NOMO-1 (cell line): ENCODE measurements around the gene SPDEF.
A peak's percentile ranks its signal among the peaks of the same experiment; 100 is the strongest.

Experiments used
- DNase-seq, 2 experiments: peaks; one replicate each; lab custom pipeline; 2025; ENCODE audit not compliant: unreplicated experiment in 2 of 2; lab: John Stamatoyannopoulos, UW

Gene SPDEF

DNA sequence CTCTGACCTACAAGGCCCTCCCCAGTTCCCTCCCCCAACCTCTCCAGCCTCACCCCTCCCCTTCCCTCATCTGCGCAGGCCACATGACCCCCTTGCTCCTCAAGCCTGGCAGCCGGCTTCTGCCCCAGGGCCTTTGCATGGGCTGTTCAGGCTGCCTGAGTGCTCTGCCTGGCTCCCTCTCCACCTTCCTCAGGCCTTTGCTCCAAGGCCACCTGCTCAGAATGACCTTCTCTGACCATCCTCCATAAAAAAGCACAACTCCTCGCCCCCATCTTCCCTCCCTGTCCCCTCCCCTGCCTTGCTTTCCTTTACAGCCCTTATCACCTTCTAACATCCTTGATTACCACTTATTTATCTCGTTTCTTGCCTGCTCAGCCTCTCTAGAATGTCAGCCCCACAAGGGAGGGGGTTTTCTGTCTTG, 38.7 kb downstream of the SPDEF start:
- no peak for DNase-seq

DNA sequence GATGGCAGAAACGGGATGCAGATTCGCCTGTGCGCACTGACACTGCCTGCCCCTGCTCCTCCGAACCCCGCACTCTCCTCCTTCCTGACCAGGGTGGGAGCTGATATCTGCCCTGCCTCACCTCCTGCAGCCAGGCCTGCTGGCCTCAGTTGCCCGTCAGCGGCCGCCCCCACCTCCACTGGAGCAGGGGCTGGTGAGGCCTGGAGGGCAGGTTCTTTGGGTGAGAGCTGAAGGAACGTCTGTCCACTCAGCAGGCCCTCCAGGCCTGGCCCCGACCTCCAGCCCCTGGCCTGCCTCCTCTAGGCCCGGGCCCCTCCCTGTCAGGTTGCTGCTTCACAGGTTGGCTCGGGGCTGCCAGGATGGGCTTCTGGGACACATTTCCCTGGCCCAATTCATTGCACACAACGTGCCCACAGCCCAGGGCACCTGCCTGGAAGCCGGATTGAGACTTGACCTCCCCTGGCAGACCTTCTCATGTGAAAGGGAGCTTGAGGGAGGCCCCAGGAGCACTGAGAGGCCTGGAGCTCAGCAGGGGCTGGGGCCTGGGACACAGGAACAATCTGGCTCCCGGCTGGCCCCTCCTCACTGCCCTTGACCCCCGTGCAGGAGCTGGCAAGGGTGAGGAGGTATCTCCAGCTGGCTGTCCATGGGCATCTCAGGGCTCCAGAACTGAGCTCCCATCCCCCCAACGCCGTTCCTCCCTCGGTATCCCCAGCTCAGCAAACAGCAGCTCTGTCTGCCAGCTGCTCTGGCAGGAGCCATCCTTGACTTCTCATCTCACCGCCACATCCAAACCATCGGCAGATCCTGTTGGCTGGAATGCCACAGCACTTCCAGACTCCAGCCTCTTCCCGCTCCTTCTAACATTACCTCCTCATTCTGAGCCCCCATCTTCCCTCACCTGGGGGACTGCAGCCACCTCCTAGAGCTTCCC, 39.5 kb downstream of the SPDEF start:
- no peak for DNase-seq

DNA sequence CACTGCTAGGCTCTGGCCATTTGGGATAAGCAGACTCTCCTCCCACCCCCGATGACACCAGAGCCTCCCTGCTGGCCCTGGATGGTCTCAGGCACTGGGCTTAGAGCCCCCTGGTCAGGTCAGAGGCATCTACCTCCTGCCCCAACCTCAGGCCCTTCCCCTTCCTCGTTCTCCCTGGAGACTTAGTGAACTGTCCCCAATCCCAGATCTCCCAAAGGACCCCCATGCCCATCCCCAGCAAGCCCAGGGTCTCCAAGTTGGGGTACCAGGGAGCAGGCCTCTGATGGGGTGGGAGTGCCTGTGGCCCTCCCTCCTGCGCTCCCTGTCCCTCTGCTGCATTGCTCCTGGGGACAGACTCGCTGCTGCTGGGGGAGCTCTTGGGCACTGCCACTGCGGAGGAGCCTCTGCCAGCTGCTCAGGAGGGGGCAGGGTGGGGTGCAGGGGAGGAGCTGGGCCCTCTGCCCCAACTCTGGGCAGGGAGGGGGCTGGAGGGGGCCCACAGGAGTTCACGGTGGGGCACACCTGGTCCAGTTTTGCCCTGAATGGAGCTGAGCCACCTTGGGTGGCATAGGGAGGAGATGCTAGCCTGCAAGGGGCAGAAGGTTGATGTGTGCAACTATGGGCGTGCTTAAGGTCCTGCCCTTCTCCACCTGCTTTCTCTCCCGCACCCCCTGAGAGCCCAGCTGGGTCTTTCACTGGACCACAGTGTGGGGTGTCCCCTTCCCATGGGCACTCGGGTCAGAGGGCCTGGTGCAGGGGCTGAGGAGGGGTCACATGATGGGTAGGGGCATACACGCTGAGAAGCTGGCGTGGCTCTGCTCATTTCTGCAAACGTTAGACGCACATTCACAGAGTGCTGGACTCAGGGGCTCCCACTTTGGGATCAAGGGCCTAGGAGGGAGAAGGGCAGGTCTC, 40.4 kb downstream of the SPDEF start:
- no peak for DNase-seq

DNA sequence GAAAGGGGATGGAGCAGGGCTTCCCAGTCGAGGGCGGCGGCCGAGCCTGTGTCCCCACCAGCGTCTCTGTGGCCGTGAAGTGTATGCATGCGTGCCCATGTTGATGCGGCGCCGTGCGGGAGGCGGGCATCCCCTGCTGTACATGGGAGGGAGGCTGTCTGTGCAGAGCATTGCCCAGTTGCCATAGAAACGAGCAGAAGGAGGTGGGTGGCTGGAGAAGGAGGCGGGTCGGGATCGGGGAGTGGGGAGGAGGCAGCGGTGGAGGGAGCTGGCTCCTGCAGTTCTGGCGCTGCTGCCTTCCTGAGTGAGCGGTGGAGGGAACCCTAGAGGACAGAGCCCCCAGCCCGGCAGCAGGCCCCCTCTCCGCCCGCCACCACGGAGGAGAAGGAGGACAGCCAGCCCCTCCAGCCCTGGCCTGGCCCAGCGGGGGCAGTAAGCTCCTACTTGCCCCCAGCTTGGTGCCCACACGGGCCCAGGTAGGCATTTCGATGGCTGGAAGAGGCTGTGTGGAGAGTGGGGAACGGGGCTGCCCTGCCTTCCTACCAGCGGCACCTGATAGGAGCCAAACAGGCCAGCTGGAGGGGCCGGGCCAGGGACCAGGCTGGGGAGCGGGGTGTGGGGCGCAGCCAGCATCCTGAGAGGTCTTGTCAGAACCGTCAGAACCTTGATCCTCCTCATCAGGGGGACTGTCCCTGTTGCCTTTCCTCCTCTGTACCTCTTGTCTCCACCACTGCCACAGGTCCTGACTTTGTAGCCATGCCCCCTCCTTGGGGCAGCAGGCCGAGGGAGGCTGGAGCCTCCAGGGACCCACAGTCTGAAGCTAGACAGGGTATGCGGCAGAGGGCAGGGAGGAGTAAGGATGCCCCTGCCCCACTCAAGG, 41.3 kb downstream of the SPDEF start:
- DNase-seq: no peak

DNA sequence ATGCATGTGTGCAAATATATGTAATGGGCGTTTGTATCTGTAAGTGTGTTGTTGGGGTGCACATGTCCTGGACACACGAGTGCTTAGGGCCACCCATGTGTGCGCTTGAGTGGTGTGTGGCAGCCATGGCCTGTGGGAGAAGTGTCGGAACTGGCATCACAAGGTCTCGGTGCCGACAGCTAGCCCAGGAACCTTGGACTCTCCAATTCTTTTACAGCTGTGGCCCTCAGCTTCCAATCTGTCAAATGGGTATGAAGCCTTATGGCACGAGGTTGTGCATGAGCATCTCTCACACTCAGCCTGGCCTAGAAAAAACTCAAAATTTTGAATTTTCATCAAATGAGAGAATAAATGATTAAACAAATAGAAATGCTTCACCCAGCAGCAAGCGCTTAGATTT, 42.0 kb downstream of the SPDEF start:
- DNase-seq: no peak

DNA sequence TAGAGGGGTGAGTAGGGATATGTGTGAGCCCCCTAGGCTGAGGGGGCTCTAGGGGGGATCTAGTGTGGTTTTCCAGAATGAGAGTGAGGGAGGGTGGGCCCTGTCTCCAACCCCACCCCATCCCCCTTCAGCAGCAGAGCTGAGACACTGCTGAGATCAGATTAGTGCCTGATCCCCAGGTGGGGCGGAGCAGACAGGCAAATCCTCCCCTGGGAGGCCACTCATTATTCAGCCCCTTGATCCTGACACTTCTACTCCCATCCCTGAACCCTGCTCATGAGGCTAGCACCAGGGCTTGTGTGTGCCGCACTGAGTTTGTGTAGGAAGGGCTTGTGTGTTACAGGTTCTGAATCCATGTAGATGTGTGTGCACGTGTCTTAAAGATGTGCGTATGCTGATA, 42.5 kb downstream of the SPDEF start:
- DNase-seq: no peak

DNA sequence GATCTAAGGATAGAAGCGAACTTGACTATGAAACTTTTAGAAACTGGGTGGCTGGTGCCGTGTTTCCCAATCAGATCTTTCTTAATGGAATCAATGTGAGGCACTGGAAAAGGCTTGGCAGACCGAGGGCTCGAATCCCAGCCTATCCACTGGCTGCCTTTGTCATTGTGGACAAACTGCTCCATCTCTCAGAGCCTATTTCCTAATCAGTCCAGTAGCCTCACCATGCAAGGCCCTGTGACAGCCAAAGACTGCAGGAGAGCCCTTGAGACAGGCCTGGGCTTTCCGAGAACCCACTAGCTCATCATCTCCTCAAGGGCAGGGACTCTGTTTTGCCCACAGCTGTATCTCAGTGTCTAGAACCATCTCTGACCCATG, 43.4 kb downstream of the SPDEF start:
- no peak for DNase-seq

DNA sequence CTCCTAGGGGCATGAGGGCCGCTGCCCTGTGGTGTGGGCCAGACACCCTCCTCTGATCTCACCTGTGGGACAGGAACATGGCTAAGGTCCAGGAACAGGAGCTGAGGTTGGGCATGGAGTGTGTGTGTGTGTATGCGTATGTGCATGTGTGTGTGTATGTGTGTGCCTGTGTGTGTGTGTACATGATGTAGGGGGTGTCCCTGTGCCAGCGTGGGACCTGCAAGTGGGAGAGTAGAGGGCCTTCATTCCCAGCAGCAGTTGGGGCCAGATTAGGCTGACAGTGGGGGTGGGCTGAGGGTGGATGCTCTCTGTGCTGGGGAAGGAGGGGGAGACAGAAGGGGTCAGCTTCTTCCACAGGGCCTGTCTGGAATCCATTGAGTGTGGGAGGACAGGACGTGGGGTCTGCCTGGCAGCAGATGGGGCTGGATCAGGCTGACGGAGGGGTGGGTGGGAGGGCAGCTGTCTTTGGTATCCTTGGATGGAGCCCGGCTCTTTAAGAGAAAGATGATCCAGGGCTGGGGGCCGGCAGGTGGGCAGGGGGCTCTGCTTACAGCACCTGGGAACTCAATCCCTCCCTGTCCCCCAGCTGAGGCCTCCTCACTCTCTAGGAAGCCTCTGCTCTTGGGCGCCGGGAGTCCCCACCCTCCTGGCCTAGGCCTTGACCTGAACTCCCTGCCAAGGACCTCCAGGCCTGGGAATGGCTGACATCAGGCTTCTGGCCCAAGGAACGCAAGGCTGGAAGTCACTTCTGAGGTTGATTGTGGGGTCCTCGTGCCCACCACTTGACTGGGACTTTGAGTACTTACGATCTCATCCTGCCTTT, 44.0 kb downstream of the SPDEF start:
- no peak for DNase-seq

DNA sequence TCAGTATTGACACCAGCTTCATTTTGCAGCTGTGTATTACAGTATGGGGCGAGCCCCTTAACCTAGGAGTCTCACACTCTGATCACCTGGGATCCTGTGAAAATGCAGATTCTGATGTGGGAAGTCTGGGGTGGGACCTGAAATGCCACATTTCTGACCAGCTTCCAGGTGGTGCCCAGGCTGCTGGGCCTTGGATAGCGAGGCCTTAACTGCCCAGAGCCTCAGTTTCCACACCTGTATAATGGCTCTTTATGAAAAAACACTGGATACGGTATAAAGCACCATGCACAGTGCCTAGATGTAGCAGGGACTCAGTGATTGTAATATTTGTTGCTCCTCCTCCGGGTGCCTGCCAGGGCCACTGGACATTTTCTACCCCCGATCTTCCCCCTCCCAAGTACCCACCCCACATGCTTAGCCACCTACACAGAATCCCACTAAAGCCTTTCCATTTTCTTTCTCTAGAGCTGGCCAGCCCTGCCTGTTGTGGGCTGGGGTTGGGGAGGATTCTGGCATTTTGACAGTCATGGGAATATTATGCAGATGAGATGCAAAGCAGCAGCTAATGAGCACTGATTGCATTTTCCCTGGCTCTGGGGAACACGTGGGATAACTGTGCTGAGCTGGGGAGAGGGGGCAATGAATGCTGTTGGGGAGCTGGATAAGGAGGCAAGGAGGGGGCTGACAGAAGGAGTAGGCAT, 44.8 kb downstream of the SPDEF start:
- DNase-seq: no peak

DNA sequence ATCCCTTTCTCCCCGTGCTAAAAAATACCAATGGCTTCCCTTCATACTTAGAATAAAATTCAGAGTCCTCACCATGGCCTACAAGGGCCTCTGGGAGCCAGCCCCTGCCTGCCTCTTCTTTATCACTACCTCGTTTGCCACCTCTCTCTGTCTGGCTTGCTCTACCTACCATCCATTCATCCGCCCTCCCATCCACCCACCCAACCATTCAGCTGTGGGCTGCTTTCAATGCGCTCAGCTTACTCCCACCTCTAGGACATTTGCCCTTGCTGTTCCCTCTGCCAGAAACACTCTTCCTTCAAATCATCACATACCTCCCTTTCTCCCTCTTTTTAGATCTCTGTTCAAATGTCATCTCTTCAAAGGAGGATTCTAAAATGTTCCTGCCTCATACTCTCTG, 45.8 kb downstream of the SPDEF start:
- no peak for DNase-seq

DNA sequence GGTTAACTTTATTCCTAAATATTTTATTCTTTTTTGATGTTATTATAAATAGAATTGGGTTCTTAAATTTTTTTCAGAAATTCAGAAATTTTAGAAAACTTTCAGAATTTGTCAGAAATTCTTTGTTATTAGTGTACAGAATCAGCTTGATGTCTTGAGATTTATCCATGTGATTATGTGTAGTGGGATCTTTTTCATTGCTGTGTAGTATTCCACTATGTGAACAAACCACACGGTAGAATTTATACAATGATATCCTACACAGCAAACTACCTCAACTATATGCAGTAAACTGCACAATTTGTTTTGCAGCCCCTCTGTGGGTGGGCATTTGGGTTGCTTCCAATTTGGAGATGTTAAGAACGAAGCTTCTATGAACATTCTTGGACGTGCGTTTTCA, 46.3 kb downstream of the SPDEF start:
- DNase-seq: no peak

DNA sequence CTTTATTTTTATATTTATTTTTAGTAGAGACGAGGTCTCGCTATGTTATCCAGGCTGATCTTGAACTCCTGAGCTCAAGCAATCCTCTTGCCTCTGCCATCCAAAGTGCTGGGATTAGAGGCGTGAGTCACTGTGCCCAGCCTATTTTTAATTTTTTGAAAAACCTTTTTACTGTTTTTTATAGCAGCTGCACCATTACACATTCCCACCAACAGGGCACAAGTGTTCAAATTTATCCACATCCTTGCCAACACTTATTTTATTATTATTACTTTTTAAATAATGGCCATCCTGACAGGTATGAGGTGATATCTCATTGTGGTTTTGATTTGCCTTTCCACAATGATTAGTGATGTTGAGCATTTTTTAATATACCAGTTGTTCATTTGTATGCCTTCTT, 47.7 kb downstream of the SPDEF start:
- no peak for DNase-seq

DNA sequence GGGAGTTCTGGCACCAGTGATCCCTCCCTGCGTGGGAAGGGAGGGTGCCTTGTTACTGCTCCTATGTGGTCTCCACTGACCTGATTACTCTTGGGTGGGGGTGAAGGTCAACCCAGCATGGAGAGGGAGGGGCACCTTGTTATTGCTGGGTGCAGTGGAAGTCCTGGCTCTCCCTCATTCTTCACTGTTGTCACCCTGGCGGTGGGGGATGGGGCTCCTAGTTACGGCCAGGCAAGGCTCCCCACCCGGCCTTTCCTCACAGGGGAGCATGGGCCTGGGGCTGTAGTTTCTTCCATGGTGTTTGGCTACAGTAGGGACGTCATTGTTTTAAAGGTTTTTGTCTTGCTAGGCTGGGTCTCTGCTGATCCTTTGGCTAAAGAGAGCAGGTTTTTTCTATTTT, 49.4 kb downstream of the SPDEF start:
- DNase-seq: no peak

DNA sequence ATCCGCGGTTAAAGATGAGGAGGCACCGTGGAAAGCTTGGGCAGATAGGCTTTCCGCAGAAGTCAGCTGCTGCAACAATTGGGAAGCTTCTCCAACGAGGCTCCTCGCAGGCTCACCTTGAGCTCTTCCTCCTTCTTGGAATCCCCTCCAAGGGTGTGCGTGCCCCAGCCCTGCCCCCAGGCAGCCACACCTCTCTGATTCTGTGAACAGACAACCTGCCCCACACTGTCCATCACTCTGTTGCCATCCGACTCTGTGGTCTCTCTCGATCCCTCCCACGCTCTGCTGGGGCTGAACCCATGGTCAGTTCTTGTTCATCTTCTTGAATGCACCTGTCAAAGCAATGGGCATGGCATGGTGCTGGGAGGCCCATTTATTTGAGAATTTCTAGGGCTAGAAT, 58.7 kb downstream of the SPDEF start:
- DNase-seq: no peak

DNA sequence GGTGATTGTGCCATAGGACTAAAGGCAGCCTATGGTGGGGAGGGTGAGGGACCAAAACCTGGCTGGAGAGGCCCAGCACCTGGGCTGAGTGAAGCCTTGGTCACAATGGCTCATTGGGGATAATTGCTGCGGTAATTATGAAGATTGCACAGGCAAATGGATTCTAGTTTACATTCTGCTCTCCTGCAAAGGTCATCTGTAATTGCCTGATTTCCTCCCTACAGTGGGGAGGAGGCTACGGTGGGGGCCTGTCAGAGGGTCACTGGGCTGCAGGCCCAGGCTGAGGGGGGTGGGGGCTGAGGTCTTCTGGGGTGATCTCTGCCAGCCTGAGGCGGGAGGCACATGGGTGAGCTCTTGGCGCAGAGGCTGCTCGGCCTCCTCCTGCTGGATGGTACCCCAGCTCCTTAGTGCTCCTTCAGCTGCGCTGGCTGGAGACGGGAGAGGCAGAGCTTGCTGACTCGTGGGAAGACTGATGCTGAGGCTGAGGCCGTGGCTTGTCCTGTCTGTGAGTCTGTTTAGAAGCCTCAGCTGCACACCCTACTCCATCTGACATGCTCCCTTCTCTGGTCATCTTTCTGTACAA, 59.9 kb downstream of the SPDEF start:
- DNase-seq: no peak

DNA sequence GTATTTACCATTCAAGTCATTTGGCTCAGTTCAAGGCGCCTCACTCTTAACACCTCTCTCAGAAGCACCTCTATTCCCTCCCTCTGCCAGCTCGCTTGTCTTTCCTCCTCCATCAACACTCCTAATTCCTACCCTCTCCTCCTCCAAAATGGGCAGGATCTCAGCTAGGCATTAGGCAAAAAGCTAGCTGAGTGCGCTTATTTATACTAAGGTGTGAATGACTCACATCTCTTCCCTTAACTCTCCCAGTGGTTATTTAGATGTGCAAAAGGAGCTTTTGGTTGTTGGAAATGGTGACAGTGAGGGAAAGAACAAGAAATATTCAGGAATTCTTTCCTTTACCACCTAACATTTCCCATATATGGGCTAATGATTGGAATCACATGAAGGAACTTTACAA, 61.2 kb downstream of the SPDEF start:
- DNase-seq: no peak

DNA sequence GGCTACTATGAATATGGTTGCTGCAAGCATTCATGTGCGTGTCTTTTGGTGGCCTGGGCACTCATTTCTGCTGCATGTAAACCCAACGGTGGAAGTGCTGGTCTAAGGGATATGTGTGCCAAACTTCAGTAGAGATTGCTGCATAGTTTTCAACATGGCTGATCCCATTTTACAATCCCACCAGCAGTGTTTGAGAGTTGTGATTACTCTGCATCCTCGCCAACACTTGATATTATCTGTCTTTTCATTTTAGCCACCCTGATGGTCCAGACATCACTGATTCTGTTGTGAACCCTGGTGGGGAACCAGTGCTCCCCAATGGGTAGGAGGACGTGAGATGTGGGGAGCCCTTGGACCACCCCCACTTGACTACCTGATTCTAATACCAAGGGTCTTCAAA, 62.8 kb downstream of the SPDEF start:
- no peak for DNase-seq

DNA sequence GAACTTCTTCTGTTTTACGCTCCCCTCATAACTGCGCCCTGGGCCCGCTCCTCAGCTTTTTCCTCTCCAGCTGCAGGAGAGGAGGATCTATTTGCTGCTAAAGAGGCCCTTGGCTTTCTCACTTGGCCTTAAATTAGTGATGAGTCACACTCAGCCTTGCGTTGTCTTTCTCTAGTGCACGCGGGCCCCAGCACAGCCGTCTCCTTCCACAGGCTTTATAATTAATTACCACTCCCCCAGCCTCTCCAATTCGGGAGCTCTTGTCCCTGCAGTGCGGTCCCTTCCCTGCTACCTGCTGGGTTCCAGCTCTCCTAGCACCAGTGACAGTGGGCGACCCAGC, 65.1 kb downstream of the SPDEF start:
- DNase-seq: peak; percentile 54

DNA sequence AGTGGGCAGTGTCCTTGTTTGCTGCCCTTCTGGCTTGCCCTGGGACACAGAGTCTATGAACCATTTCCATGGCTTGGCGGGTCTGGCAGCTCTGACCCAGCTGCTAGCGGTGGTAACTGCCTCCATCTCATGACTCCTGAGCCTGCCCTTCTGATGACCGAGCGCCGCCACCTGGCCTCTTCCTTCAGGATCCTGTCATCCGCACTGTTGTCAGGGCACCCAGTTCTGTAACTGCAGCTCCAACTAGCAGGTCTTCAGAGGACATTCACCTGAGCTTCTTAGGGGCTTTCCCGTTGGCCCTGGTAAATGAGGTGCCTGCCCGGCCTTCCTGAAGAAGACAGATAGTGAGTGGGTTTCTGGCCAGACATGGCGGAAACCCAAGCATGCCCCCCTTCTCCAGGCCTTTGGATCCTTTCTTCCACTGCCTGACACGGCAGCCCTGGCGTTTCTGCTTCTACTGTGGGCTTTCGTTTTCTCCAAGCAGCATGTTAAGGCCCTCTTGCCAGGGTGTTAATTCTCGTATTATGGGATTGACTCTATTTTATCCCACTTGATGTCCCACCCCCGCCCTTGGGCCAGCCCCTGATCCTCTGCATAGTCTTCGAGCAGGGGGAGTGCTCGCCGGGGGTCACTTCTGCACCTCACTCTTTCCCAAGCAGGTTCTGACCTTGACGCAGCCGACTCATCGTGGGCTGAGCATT, 65.6 kb downstream of the SPDEF start:
- no peak for DNase-seq
